HG03095 (cell line): ENCODE data around the gene STARD8.
"Not testable (repeated sequence)": the region's sequence is repeated elsewhere in the genome, so short reads cannot be mapped to it uniquely, and the experiment has no call there.

Experiments
- ATAC-seq: cut with Tn5 transposase; IDR thresholded peaks from one replicate; pipeline ENCODE4 v1.9.1; 2021; ENCODE audit warnings: moderate library complexity; ENCODE audit not compliant: unreplicated experiment

STARD8 gene

GRCh38 chrX:68717663-68718442, 70.4 kb downstream of the STARD8 start:
- no peak for ATAC-seq

GRCh38 chrX:68718443-68718820, 71.0 kb downstream of the STARD8 start:
- no peak for ATAC-seq

GRCh38 chrX:68719181-68719903, 71.9 kb downstream of the STARD8 start:
- ATAC-seq: no peak

- no peak for ATAC-seq
Observed at GRCh38 chrX:68719904-68720614, 72.6 kb downstream of the STARD8 start.

DNA sequence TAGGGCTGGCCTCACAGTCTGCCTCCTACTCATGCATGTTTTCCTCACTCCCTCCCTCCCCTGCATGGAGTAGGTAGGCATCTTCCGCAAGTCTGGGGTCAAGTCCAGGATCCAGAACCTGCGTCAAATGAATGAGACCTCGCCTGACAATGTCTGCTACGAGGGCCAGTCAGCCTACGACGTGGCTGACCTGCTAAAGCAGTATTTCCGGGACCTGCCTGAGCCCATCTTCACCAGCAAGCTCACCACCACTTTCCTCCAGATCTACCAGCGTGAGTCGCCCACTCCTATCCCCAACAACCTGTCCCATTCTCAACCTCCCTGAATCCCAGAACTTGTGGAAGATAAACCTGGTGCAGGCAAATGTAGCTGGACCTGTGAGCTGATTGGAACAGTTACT, 73.4 kb downstream of the STARD8 start:
- ATAC-seq: no peak

DNA sequence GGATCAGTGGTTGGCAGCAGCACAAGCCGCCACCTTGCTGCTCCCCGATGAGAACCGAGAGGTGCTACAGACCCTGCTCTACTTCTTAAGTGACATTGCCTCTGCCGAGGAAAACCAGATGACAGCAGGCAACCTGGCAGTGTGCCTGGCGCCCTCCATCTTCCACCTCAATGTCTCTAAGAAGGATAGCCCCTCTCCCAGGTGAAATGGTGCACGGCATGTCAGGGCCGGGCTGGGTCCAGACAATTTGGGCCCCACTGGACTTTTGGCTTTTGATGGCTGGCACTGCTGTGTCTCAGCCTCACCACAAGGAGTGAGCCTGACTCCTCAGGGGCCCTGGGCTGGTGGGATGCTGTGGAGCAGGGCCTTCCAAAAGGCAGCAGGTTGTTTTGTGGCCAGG, 74.1 kb downstream of the STARD8 start:
- ATAC-seq: no peak

DNA sequence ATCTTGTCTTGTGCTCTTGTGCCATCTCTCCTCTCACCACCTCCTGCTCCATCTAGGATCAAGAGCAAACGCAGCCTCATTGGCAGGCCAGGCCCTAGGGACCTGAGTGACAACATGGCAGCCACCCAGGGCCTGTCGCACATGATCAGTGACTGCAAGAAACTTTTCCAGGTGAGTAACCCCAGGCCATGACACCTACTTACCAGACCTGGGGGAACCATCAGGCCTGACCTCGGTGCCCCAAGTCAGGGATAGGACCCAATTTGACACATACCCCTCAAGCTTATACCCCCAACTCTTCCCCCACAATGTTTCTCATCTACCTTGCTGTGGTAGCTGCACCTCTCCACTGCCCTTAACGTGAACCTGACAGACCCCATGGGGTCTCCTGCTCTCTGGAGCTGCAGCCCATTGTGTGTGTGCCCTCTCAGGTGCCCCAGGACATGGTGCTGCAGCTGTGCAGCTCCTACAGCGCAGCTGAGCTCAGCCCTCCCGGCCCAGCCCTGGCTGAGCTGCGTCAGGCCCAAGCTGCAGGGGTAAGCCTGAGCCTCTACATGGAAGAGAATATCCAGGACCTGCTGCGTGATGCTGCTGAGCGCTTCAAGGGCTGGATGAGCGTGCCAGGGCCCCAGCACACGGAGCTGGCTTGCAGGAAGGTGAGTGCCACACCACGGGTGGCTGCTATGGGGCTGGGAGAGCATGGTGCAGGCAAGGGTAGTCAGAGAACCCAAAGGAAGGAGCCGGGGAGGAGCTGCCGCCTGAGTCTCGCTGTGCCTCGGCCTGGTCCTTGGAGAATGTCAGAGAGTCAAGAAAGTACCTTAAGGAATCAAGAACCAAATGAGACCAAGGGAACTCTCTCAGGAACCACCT, 74.8 kb downstream of the STARD8 start:
- no peak for ATAC-seq

- no peak for ATAC-seq
Observed at GRCh38 chrX:68723491-68724155, 76.2 kb downstream of the STARD8 start.

DNA sequence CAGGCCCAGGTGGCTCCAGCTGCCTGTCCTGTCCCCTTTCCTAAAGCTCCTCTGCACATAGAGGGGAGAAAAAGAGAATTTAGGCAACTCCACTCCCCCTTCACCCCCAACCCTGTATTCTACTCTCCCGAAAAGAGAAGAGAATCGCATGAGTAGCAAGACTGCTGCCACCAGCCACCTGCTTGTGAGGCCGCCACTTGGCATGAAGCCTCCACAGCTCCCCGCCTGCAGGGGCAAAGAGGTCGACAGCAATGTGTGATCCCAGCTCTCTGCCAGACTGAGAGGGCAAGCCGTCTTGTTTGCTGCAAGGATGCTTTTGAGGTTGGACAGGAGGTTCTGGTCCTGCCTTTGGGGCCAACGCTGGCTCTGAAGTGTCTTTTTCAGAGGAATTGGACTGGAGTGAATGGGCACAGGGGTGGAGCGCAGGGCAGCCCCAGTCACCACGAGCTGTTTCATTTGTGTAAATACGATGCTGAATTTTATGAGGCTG, 77.1 kb downstream of the STARD8 start:
- ATAC-seq: no peak

GRCh38 chrX:68725756-68726365, 78.4 kb downstream of the STARD8 start:
- no peak for ATAC-seq

DNA sequence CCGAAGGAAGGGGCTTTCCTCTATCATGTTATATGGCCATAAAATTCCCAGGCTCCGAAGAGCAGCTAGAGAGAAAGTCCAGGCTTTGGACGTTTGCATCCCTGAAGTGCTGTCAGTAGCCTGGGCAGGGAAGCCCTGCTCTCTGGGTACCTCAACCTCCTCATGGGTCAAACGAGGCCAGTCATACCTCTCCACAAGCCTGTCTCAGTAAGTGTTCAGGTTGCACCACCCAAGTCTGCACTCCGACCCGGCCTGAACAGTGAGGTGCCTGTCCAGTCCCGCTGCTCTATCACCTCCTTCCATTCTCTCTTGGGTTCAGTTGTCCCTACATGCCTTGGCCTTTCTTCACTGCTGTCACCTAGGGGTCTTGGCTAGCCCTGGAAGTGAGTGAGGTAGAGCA, 78.9 kb downstream of the STARD8 start:
- no peak for ATAC-seq

- ATAC-seq: no peak
Observed at GRCh38 chrX:68727696-68728095, 80.2 kb downstream of the STARD8 start.

GRCh38 chrX:68728186-68728585, 80.7 kb downstream of the STARD8 start:
- no peak for ATAC-seq

- ATAC-seq: no peak
Observed at GRCh38 chrX:68731254-68731653, 83.8 kb downstream of the STARD8 start.

- no peak for ATAC-seq
Observed at GRCh38 chrX:68732906-68733493, 85.5 kb downstream of the STARD8 start.

GRCh38 chrX:68735266-68735665, 87.8 kb downstream of the STARD8 start:
- ATAC-seq: no peak

DNA sequence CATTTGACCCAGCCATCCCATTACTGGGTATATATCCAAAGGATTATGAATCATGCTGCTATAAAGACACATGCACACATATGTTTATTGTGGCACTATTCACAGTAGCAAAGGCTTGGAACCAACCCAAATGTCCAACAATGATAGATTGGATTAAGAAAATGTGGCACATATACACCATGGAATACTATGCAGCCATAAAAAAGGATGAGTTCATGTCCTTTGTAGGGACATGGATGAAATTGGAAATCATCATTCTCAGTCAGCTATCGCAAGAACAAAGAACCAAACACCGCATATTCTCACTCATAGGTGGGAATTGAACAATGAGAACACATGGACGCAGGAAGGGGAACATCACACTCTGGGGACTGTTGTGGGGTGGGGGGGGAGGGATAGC, 94.4 kb downstream of the STARD8 start:
- not testable (repeated sequence) for ATAC-seq

GRCh38 chrX:68743754-68744153, 96.3 kb downstream of the STARD8 start:
- ATAC-seq: no peak

DNA sequence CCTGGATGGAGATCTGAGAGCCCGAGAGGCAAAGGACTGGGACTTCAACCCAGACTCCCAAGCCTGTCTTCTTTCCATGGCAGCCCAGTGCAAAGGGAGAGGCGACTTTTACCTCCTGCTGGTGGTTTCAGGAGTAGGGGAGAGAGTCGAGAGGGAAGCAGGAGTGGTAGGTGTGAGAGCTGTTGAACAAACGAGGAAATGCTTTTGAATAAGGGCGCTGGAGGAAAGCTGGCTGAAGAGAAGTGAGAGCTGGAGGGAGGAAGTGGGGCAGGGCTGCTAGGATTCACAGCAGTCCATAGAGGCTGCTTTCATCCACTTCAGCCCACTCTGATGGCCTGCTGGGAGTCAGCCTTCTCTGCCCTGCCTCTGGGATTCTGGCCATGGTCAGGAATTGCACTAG, 99.5 kb downstream of the STARD8 start:
- no peak for ATAC-seq
